ENCODE measurements around the gene ZBTB45.
"Not testable (repeated sequence)": the region's sequence is repeated elsewhere in the genome, so short reads cannot be mapped to it uniquely, and the experiment has no call there.

ZBTB45 gene

DNA sequence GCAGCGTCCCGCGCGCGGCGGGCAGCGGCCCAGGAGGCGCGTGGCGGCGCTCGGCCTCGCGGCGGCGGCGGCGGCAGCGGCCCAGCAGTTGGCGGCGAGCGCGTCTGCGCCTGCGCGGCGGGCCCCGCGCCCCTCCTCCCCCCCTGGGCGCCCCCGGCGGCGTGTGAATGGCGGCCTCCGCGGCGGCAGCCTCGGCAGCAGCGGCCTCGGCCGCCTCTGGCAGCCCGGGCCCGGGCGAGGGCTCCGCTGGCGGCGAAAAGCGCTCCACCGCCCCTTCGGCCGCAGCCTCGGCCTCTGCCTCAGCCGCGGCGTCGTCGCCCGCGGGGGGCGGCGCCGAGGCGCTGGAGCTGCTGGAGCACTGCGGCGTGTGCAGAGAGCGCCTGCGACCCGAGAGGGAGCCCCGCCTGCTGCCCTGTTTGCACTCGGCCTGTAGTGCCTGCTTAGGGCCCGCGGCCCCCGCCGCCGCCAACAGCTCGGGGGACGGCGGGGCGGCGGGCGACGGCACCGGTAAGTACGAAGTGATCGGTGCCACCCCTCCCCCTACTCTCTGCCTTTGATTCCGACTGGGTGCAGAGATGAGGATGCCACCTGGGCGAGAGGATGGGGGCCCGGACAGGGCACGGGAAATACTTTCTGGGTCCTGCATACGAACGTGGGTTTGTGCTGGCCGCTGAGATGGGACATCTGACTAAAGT, 25.1 kb upstream of the ZBTB45 start:
- H3K9ac ChIP-seq (ENCODE audit: low read length), result peak overlapping the region; percentile 96
- H3K27me3 ChIP-seq (ENCODE audit: control insufficient read depth, insufficient read depth, low read length), result peaks cover 27% of the 10 kb centered on the region
- H3K9me3 ChIP-seq (ENCODE audit: control insufficient read depth, insufficient read depth, low read depth, low read length), result no peaks in the 10 kb centered on the region
- peak overlapping the region; percentile 100 for H3K4me3 ChIP-seq (ENCODE audit: low read depth, low read length)
- peak overlapping the region; percentile 83 for H3K27ac ChIP-seq (ENCODE audit: low read depth, low read length)
- H3K4me1 ChIP-seq (ENCODE audit: control insufficient read depth, insufficient read depth, low read length), result peaks cover 11% of the 10 kb centered on the region
- peaks cover 48% of the 10 kb centered on the region for H3K36me3 ChIP-seq (ENCODE audit: control insufficient read depth, insufficient read depth, low read length)

- H3K27ac ChIP-seq (ENCODE audit: low read depth, low read length), result peak within 1 kb of the TSS; percentile 83
- peak within 1 kb of the TSS; percentile 100 for H3K4me3 ChIP-seq (ENCODE audit: low read depth, low read length)
- peak within 1 kb of the TSS; percentile 96 for H3K9ac ChIP-seq (ENCODE audit: low read length)
- H3K36me3 ChIP-seq (ENCODE audit: control insufficient read depth, insufficient read depth, low read length), result peaks cover 41% of the 10 kb centered on the region
- peaks cover 35% of the 10 kb centered on the region for H3K27me3 ChIP-seq (ENCODE audit: control insufficient read depth, insufficient read depth, low read length)
- peaks cover 11% of the 10 kb centered on the region for H3K4me1 ChIP-seq (ENCODE audit: control insufficient read depth, insufficient read depth, low read length)
- H3K9me3 ChIP-seq (ENCODE audit: control insufficient read depth, insufficient read depth, low read depth, low read length), result no peaks in the 10 kb centered on the region
These were observed 24.4 kb upstream of the ZBTB45 start, which contains the start of gene TRIM28 for GRCh38 chr19:58543826-58544590. Gene TRIM28 (plus strand): TSS chr19:58544064. CDS start chr19:58544758, 694 bp downstream.

DNA sequence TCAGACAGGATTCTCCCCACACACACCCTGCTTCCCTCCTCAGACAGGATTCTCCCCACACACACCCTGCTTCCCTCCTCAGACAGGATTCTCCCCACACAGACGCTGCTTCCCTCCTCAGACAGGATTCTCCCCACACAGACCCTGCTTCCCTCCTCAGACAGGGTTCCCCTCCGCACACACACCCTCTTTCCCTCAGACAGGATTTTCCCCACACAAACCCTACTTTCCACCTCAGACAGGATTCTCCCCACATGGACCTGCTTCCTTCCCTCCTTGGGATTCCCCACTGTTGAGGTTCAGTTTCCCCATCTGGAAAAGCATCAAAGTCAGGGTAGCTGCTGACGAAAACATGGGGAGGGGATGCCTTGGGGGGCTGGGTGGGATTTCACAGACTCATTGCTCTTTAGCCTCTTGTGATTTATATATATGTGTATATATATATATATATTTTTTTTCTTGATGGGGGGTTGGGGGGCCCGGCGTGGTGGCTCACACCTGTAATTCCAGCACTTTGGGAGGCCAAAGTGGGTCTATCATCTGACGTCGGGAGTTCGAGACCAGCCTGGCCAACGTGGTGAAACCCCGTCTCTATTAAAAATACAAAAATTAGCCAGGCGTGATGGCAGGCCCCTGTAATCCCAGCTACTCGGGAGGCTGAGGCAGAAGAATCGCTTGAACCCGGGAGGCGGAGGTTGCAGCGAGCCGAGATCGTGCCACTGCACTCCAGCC, 23.2 kb upstream of the ZBTB45 start:
- Histone ChIP-seq H3K4me3 (ENCODE audit: low read depth, low read length) (peak overlapping the region; percentile 100; the same call in 1 of the 2 replicates), H3K4me1 (ENCODE audit: control insufficient read depth, insufficient read depth, low read length) (peaks cover 11% of the 10 kb centered on the region)
- H3K27ac ChIP-seq (ENCODE audit: low read depth, low read length), result not testable (repeated sequence)

DNA sequence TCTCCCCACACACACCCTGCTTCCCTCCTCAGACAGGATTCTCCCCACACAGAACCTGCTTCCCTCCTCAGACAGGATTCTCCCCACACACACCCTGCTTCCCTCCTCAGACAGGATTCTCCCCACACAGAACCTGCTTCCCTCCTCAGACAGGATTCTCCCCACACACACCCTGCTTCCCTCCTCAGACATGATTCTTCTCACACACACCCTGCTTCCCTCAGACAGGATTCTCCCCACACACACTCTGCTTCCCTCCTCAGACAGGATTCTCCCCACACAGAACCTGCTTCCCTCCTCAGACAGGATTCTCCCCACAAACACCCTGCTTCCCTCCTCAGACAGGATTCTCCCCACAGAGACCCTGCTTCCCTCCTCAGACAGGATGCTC, 19.6 kb upstream of the ZBTB45 start:
- H3K4me1 ChIP-seq (ENCODE audit: control insufficient read depth, insufficient read depth, low read length); H3K9me3 ChIP-seq (ENCODE audit: control insufficient read depth, insufficient read depth, low read depth, low read length); H3K27ac ChIP-seq (ENCODE audit: low read depth, low read length); H3K36me3 ChIP-seq (ENCODE audit: control insufficient read depth, insufficient read depth, low read length); H3K4me3 ChIP-seq (ENCODE audit: low read depth, low read length): not testable (repeated sequence)
- Histone ChIP-seq H3K9ac (ENCODE audit: low read length) (peak overlapping the region; percentile 81), H3K27me3 (ENCODE audit: control insufficient read depth, insufficient read depth, low read length) (peaks cover 38% of the 10 kb centered on the region)

More for the DNA sequence above, 23.2 kb upstream of the ZBTB45 start:
- H3K27me3 ChIP-seq (ENCODE audit: control insufficient read depth, insufficient read depth, low read length), result peaks cover 38% of the 10 kb centered on the region
- not testable (repeated sequence) for H3K9ac ChIP-seq (ENCODE audit: low read length); H3K9me3 ChIP-seq (ENCODE audit: control insufficient read depth, insufficient read depth, low read depth, low read length)
- H3K36me3 ChIP-seq (ENCODE audit: control insufficient read depth, insufficient read depth, low read length), result peaks cover 29% of the 10 kb centered on the region

GRCh38 chr19:58538257-58539168, 18.9 kb upstream of the ZBTB45 start:
- Histone ChIP-seq H3K4me1 (ENCODE audit: control insufficient read depth, insufficient read depth, low read length) (peaks cover 4% of the 10 kb centered on the region; the same call in 1 of the 2 replicates), H3K27me3 (ENCODE audit: control insufficient read depth, insufficient read depth, low read length) (peaks cover 38% of the 10 kb centered on the region), H3K27ac (ENCODE audit: low read depth, low read length) (peak overlapping the region; percentile 80), H3K9ac (ENCODE audit: low read length) (peak overlapping the region; percentile 81), H3K4me3 (ENCODE audit: low read depth, low read length) (peak overlapping the region; percentile 52), H3K9me3 (ENCODE audit: control insufficient read depth, insufficient read depth, low read depth, low read length) (no peaks in the 10 kb centered on the region), H3K36me3 (ENCODE audit: control insufficient read depth, insufficient read depth, low read length) (no peaks in the 10 kb centered on the region)

- Histone ChIP-seq H3K9ac (ENCODE audit: low read length) (no peak overlapping the region), H3K4me3 (ENCODE audit: low read depth, low read length) (peak overlapping the region; percentile 52; the same call in 1 of the 2 replicates), H3K9me3 (ENCODE audit: control insufficient read depth, insufficient read depth, low read depth, low read length) (no peaks in the 10 kb centered on the region), H3K27ac (ENCODE audit: low read depth, low read length) (no peak overlapping the region), H3K36me3 (ENCODE audit: control insufficient read depth, insufficient read depth, low read length) (no peaks in the 10 kb centered on the region), H3K4me1 (ENCODE audit: control insufficient read depth, insufficient read depth, low read length) (peaks cover 4% of the 10 kb centered on the region; the same call in 1 of the 2 replicates), H3K27me3 (ENCODE audit: control insufficient read depth, insufficient read depth, low read length) (peaks cover 31% of the 10 kb centered on the region)
These were observed 17.5 kb upstream of the ZBTB45 start for GRCh38 chr19:58536852-58537798.

- H3K27ac ChIP-seq (ENCODE audit: low read depth, low read length), result no peak overlapping the region
- peaks cover 4% of the 10 kb centered on the region; the same call in 1 of the 2 replicates for H3K4me1 ChIP-seq (ENCODE audit: control insufficient read depth, insufficient read depth, low read length)
- H3K36me3 ChIP-seq (ENCODE audit: control insufficient read depth, insufficient read depth, low read length), result no peaks in the 10 kb centered on the region
- no peak overlapping the region for H3K4me3 ChIP-seq (ENCODE audit: low read depth, low read length)
- peaks cover 31% of the 10 kb centered on the region for H3K27me3 ChIP-seq (ENCODE audit: control insufficient read depth, insufficient read depth, low read length)
- H3K9me3 ChIP-seq (ENCODE audit: control insufficient read depth, insufficient read depth, low read depth, low read length), result no peaks in the 10 kb centered on the region
- no peak overlapping the region for H3K9ac ChIP-seq (ENCODE audit: low read length)
These were observed 16.2 kb upstream of the ZBTB45 start for GRCh38 chr19:58535857-58536256.

- H3K4me1 ChIP-seq (ENCODE audit: control insufficient read depth, insufficient read depth, low read length), result no peaks in the 10 kb centered on the region
- H3K27me3 ChIP-seq (ENCODE audit: control insufficient read depth, insufficient read depth, low read length), result peaks cover 11% of the 10 kb centered on the region
- H3K9ac ChIP-seq (ENCODE audit: low read length), result no peak overlapping the region
- no peak overlapping the region for H3K27ac ChIP-seq (ENCODE audit: low read depth, low read length)
- no peaks in the 10 kb centered on the region for H3K9me3 ChIP-seq (ENCODE audit: control insufficient read depth, insufficient read depth, low read depth, low read length)
- H3K36me3 ChIP-seq (ENCODE audit: control insufficient read depth, insufficient read depth, low read length), result no peaks in the 10 kb centered on the region
- no peak overlapping the region for H3K4me3 ChIP-seq (ENCODE audit: low read depth, low read length)
These were observed 11.6 kb upstream of the ZBTB45 start for GRCh38 chr19:58531034-58531840.

DNA sequence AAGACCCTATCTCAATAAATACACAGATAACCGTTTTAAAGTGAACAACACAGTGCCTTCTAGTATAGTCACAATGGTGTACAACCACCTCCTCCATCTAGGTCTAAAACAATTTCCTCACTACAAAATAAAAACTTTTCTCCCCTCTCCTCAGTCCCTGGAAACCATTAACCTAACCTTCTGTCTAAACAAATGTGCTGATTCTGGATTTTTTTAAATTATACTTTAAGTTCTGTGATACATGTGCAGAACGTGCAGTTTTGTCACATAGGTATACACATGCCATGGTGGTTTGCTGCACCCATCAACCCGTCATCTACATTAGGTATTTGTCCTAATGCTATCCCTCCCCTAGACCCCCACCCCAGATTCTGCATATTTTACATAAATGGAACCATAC, 9.8 kb upstream of the ZBTB45 start:
- Histone ChIP-seq H3K9me3 (ENCODE audit: control insufficient read depth, insufficient read depth, low read depth, low read length) (no peaks in the 10 kb centered on the region), H3K4me3 (ENCODE audit: low read depth, low read length) (no peak overlapping the region), H3K9ac (ENCODE audit: low read length) (no peak overlapping the region), H3K4me1 (ENCODE audit: control insufficient read depth, insufficient read depth, low read length) (peaks cover 13% of the 10 kb centered on the region), H3K27me3 (ENCODE audit: control insufficient read depth, insufficient read depth, low read length) (peaks cover 11% of the 10 kb centered on the region), H3K27ac (ENCODE audit: low read depth, low read length) (no peak overlapping the region), H3K36me3 (ENCODE audit: control insufficient read depth, insufficient read depth, low read length) (no peaks in the 10 kb centered on the region)

Measured in HUES6 (cell line).